SK-N-SH (cell line): ENCODE data around the gene CIAO1.

ENCODE experiments used
- CTCF ChIP-seq: fragments of 200-600 bp; sonication (generic); IDR thresholded peaks from 2 replicates; pipeline ENCODE4 v1.6.1; 2017; ENCODE audit warnings: antibody characterized with exemption, mild to moderate bottlenecking, moderate library complexity
- EP300 ChIP-seq, 2 experiments: IDR thresholded peaks; 2 replicates each; pipeline versions ENCODE4 v1.4.0 to v1.6.1; 2012; ENCODE audit warnings: borderline replicate concordance in 1 of 2, low read depth in 1 of 2, low read length in 1 of 2
- FOSL2 ChIP-seq: IDR thresholded peaks from 2 replicates; pipeline ENCODE4 v1.4.0; 2012; ENCODE audit warnings: low read depth, mild to moderate bottlenecking, moderate library complexity, borderline replicate concordance
- FOXM1 ChIP-seq: IDR thresholded peaks from 2 replicates; pipeline ENCODE4 v1.4.0; 2012; ENCODE audit warnings: low read depth, mild to moderate bottlenecking
- GABPA ChIP-seq: IDR thresholded peaks from 2 replicates; pipeline ENCODE4 v1.4.0; 2012; ENCODE audit warnings: low read depth, mild to moderate bottlenecking
- GATA2 ChIP-seq: sonication (generic); formaldehyde crosslinking; IDR thresholded peaks from 2 replicates; pipeline ENCODE4 v1.5.0; 2020; ENCODE audit warnings: mild to moderate bottlenecking, missing genetic modification reagents
- JUND ChIP-seq: IDR thresholded peaks from 2 replicates; pipeline ENCODE4 v1.4.0; 2012
- MAX ChIP-seq: IDR thresholded peaks from 2 replicates; pipeline ENCODE4 v1.4.0; 2012; ENCODE audit warnings: low read depth
- NFIC ChIP-seq: IDR thresholded peaks from 2 replicates; pipeline ENCODE4 v1.4.0; 2012; ENCODE audit warnings: borderline replicate concordance
- POLR2AphosphoS5 ChIP-seq: IDR thresholded peaks from 2 replicates; pipeline ENCODE4 v1.6.1; 2012; ENCODE audit warnings: low read depth, low read length
- RAD21 ChIP-seq: IDR thresholded peaks from 2 replicates; pipeline ENCODE4 v1.6.1; 2012; ENCODE audit warnings: mild to moderate bottlenecking, low read length
- SIN3A ChIP-seq: IDR thresholded peaks from 2 replicates; pipeline ENCODE4 v1.6.1; 2012; ENCODE audit warnings: low read depth, mild to moderate bottlenecking, low read length, moderate library complexity, borderline replicate concordance
- USF2 ChIP-seq: fragments of 150-350 bp; IDR thresholded peaks from 2 replicates; pipeline ENCODE4 v1.6.1; 2017; ENCODE audit warnings: antibody characterized with exemption, low read length, low read depth, borderline replicate concordance

DNA sequence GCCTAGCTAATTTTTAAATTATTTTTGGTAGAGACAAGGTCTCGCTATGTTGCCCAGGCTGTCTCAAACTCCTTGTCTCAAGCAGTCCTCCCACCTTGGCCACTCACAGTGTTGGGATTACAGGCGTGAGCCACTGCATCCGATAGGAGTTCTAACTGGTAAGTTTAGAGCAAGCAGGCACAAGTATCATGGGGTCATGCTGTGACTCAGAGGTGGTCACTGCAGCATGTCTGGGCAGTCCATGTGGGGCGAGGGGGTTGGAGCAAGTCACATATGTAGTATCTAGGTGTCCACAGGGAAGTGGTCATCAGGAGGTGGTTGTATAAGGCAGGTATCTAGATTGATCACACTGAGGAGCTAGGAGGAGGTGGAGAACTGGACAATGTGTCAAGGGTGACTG lies 34.7 kb upstream of the CIAO1 start:
- TF ChIP-seq CTCF = no peak
- no peak for TF ChIP-seq POLR2AphosphoS5
- no peak for TF ChIP-seq GATA2 (CRISPR knock-in tag)
- no peak for TF ChIP-seq FOXM1
- no peak for TF ChIP-seq USF2
- no peak for TF ChIP-seq GABPA
- no peak for TF ChIP-seq NFIC
- no peak for TF ChIP-seq MAX
- no peak for TF ChIP-seq RAD21
- TF ChIP-seq SIN3A = no peak
- no peak for TF ChIP-seq JUND
- no peak for TF ChIP-seq FOSL2
- TF ChIP-seq EP300 (IDR thresholded peaks at IDR 0.05; ENCODE audit: borderline replicate concordance in 1 of 2, low read depth in 1 of 2, low read length in 1 of 2) = no peak
